ENCODE measurements around the gene TINCR. TPM values are rescaled to one million over a fixed set of nuclear protein-coding genes. Genes with fewer than 3 reads are reported as not detected.

The TINCR gene
- total and polyA plus RNA-seq, 2 of the 13 experiments (the other 11 are each of a cell fraction or from before 2014, with no cell fraction given) = 0.17 to 0.33 TPM

DNA sequence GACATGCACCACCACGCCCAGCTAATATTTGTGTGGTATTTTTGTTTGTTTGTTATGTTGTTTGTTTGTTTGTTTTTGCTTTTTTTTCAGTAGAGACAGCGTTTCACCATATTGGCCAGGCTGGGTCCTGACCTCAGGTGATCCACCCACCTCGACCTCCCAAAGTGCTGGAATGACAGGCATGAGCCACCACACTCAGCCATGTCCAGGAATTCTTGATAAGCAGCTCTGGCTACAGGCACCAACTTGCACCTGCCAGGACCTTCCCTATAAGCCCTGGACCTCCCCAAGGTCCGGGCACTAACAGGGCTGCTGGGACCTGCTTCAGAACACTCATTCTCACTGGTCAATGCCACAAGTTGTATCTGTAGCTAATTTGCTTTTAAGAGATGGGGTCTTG, 48.7 kb downstream of the TINCR start (continued):
- TF ChIP-seq, protein P1, sequence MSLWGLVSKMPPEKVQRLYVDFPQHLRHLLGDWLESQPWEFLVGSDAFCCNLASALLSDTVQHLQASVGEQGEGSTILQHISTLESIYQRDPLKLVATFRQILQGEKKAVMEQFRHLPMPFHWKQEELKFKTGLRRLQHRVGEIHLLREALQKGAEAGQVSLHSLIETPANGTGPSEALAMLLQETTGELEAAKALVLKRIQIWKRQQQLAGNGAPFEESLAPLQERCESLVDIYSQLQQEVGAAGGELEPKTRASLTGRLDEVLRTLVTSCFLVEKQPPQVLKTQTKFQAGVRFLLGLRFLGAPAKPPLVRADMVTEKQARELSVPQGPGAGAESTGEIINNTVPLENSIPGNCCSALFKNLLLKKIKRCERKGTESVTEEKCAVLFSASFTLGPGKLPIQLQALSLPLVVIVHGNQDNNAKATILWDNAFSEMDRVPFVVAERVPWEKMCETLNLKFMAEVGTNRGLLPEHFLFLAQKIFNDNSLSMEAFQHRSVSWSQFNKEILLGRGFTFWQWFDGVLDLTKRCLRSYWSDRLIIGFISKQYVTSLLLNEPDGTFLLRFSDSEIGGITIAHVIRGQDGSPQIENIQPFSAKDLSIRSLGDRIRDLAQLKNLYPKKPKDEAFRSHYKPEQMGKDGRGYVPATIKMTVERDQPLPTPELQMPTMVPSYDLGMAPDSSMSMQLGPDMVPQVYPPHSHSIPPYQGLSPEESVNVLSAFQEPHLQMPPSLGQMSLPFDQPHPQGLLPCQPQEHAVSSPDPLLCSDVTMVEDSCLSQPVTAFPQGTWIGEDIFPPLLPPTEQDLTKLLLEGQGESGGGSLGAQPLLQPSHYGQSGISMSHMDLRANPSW (CRISPR knock-in tag; IDR thresholded peaks at IDR 0.05; ENCODE audit: borderline replicate concordance) = no peak

DNA sequence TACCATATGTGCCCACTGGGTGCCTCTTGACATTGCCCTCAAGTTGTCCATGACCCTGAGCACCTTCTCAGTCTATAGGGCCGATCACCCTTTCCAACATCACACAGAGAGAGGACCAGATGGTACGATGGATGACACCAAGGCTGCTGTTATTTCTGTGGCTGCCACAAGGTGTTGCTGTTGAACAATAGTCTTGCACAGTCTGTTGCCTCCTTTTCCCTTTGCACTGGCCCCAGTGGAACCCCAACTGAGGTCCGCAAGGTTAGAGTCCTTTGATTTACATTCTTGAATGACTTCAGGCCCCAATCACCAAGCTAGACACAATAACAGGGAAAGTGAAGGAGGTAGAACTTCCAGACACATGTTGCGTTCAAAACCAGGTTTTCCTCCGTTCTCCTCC, 52.0 kb downstream of the TINCR start:
- H3K9ac ChIP-seq (ENCODE audit: insufficient read depth, low read depth, low read length) = no peak overlapping the region
- TF ChIP-seq MIER3 (CRISPR knock-in tag; IDR thresholded peaks at IDR 0.05; ENCODE audit: borderline replicate concordance) (no peak), CTCF (CRISPR knock-in tag; IDR thresholded peaks at IDR 0.05) (peak; percentile 29; the same call in 1 of the 2 replicates)
- ATAC-seq = no peak
- H3K4me2 ChIP-seq (ENCODE audit: low read depth, low read length) = no peak overlapping the region
- CTCF ChIA-PET (ENCODE audit: low intra/inter-chr PET ratio, low total read pairs) = no interaction called here
- BruUV-seq (replicated peaks) = no TSS peak
- POLR2A ChIA-PET = no interaction called here
- H3K9me3 ChIP-seq (ENCODE audit: low read length) = peaks cover 22% of the 10 kb centered on the region
- no peak overlapping the region for H2AFZ ChIP-seq (ENCODE audit: low read length)
- WGBS (ENCODE audit: low lambda C conversion rate) = 68% methylated on average over 4 of the region's 5 CpGs
- H3K27me3 ChIP-seq (ENCODE audit: control insufficient read depth in 1 of 2, insufficient read depth in 2 of 2, low read length in 2 of 2) = no peaks in the 10 kb centered on the region
- no peaks in the 10 kb centered on the region for H3K4me1 ChIP-seq (ENCODE audit: insufficient read depth, low read length)
- H3K27ac ChIP-seq (ENCODE audit: extremely low read length, insufficient read depth, low read length) = no peak overlapping the region
- no peak overlapping the region for H3K4me3 ChIP-seq (replicated peaks in 1 of 3; ENCODE audit: insufficient read depth in 1 of 3, low read depth in 2 of 3, low read length in 3 of 3)
- intact Hi-C loops (cut with micrococcal nuclease; ENCODE audit: unreplicated experiment) (no loop called here), in situ Hi-C loops (cut with HindIII; ENCODE audit: extremely low pct_ligation_motif_present, low pct_unique_long_range_greater_than_20kb) (no loop called here)
- H4K20me1 ChIP-seq (ENCODE audit: insufficient read depth, low read length) = no peaks in the 10 kb centered on the region
- no peak for DNase-seq (ENCODE audit: low spot score)
- H3K79me2 ChIP-seq (ENCODE audit: insufficient read depth, low read length) = no peaks in the 10 kb centered on the region
- no peaks in the 10 kb centered on the region for H3K36me3 ChIP-seq (replicated peaks in 1 of 2; ENCODE audit: control insufficient read depth in 1 of 2, insufficient read depth in 2 of 2, low read length in 2 of 2)
- no peak for FAIRE-seq

Data from HepG2 (cell line).